Activated CD4-positive, alpha-beta T cell treated with anti-CD3 and anti-CD28 coated beads, Interleukin-2, amount 50 U/mL, for 4 hours (primary cell): Measurements from ENCODE around the gene KANSL3.

Experiments used
- DNase-seq, 2 experiments: peaks; one replicate each; pipeline ENCODE4 v3.0.0-alpha.2; 2020

Gene KANSL3

GRCh38 chr2:96651793-96652192, 13.7 kb upstream of the KANSL3 start:
- no peak for DNase-seq

GRCh38 chr2:96649342-96649741, 11.2 kb upstream of the KANSL3 start:
- DNase-seq: no peak

GRCh38 chr2:96648306-96648930, 10.3 kb upstream of the KANSL3 start:
- DNase-seq: no peak

GRCh38 chr2:96647681-96648080, 9.6 kb upstream of the KANSL3 start:
- DNase-seq: no peak

- DNase-seq: no peak
Measured at GRCh38 chr2:96642564-96643360, 4.7 kb upstream of the KANSL3 start, which contains the start of gene FER1L5. FER1L5 (plus strand) TSS chr2:96642764; CDS start chr2:96642837, 73 bp downstream.

GRCh38 chr2:96637385-96638143, 548 bp downstream of the KANSL3 start:
- DNase-seq: peak; percentile 70 to 75

- no peak for DNase-seq
Measured at GRCh38 chr2:96636551-96637171, 1.5 kb downstream of the KANSL3 start.

GRCh38 chr2:96633641-96634040, 4.5 kb downstream of the KANSL3 start:
- DNase-seq: no peak

- no peak for DNase-seq
Measured at GRCh38 chr2:96631804-96632435, 6.2 kb downstream of the KANSL3 start.

GRCh38 chr2:96626553-96626942, 11.6 kb downstream of the KANSL3 start:
- no peak for DNase-seq

- DNase-seq: no peak
Measured at GRCh38 chr2:96625571-96626552, 12.2 kb downstream of the KANSL3 start.

- no peak for DNase-seq
Measured at GRCh38 chr2:96623116-96623515, 15.0 kb downstream of the KANSL3 start.

- DNase-seq: no peak
Measured at GRCh38 chr2:96622544-96622943, 15.6 kb downstream of the KANSL3 start.

- DNase-seq: no peak
Measured at GRCh38 chr2:96618596-96619283, 19.4 kb downstream of the KANSL3 start.

- DNase-seq: no peak
Measured at GRCh38 chr2:96617012-96617411, 21.1 kb downstream of the KANSL3 start.

- DNase-seq: no peak
Measured at GRCh38 chr2:96616535-96616934, 21.6 kb downstream of the KANSL3 start.

GRCh38 chr2:96616128-96616527, 22.0 kb downstream of the KANSL3 start:
- no peak for DNase-seq

- no peak for DNase-seq
Measured at GRCh38 chr2:96608469-96609455, 29.4 kb downstream of the KANSL3 start.

- DNase-seq: no peak
Measured at GRCh38 chr2:96604104-96604503, 34.0 kb downstream of the KANSL3 start.
